Stimulated activated CD4-positive, alpha-beta T cell treated with anti-CD3 and anti-CD28 coated beads, TNF-alpha, amount 100 ng/mL, for 4 hours (primary cell): ENCODE data around the gene HS6ST1.

Source experiments
- DNase-seq, 3 experiments: peaks; one replicate each; pipeline ENCODE4 v3.0.0-alpha.2; 2020; ENCODE audit warnings: low read depth in 3 of 3

HS6ST1 gene

DNA sequence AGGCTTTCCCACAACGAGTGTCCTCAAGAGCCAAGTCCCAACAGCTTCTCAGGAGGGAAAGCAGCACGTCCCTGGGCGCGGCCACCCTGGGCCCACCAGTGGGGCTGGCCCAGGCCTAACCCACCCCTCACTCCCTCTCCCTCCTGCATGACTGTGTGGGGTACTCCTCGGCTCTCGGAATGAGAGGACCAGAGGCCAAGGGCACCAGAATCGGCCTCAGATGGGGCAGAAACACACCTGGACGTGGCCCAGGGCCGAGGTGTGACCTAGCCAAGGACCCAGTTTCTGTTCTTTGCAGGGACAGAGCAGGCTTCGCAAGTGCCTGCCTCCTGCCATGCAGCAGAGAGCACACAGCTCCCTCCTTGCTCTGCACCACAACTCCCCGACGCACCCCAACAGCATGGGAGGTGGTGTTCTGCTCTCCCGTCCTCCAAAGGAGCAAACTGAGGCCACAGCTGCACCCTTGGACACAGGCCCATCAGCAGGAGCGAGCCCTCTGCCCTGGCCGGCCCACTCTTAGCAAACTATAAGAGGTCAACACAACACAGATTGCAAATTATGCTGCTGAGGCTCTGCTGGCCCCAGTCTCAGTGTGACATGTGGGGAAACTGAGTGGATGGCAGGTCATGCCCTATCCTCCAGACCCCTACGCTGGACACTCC is 19.7 kb downstream of the HS6ST1 start:
- no peak for DNase-seq

DNA sequence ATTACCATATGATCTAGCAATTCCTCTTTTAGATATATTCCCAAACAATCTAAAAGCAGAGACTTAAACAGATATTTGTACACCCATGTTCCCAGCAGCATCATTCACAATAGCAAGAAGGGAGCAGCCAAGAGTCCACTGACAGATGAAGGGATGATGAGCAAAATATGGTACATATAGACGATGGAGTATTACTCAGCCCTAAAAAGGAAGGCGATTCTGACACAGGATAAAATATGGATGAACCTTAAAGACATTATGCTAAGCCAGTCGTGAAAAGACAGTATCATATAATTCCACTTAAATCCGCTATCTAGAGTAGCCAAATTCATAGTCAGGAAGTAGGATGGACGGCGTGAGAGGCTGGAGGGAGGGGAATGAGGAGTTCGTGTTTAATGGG is 20.4 kb downstream of the HS6ST1 start:
- DNase-seq = no peak

- no peak for DNase-seq
These were observed 24.7 kb downstream of the HS6ST1 start for GRCh38 chr2:128293870-128294455.

DNA sequence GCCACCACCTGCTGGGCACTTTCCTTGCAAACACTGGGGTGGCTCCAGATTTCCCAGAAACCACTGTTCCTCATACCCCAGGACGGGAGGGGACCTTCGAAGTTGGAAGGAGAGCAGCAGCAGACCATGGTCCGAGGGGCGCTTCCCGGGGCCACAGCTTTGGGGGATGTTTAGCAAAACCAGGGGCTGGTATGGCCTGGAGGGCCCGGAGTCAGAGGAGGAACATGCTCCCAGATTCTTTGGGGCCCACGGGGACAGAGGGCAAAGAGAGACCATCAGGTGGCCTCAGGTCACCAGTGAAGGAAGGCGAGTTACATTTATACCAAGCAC is 25.3 kb downstream of the HS6ST1 start:
- DNase-seq = no peak

DNA sequence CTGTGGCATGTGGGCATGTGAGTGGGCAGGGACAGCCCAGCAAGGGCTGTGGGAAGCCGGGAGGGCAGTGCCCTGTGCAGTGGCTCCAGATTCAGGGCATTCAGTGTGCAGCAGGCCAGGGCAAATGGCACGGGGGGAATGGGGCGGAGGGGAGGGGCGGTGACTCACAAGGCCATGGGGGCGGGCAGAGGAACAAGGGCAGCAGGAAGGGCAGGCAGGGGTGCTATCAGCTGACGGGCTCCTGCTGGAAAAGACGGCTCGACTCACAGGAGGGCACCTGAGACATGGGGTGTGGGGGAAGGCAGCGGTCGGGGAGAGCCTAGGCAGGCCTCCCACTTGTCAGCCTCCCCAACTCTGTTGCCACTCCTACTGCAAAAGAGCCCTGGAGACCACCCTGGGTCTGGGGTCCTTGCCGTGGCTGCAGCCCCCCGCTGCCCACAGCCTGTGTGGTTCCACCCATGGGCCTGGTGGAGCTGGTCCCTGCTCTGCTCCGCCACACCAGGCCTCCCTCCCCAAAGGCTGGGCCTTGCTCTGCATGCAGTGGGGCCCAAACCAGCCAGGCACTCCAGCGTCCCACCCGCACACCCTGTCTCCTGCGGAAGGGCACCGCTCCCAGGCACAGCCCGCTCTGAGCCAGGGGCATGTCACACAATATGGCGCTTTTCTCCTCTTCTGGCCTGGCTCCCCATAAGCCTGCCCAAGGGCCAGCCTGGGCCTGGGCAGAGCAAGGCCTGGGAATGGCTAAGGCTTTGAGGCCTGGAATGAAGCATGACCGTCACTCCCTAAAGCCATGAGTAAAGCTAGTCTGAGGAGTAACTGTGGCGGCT is 25.9 kb downstream of the HS6ST1 start:
- no peak for DNase-seq

- no peak for DNase-seq
These were observed 26.6 kb downstream of the HS6ST1 start for GRCh38 chr2:128291844-128292598.

GRCh38 chr2:128291161-128291843 is 27.4 kb downstream of the HS6ST1 start:
- DNase-seq = no peak

DNA sequence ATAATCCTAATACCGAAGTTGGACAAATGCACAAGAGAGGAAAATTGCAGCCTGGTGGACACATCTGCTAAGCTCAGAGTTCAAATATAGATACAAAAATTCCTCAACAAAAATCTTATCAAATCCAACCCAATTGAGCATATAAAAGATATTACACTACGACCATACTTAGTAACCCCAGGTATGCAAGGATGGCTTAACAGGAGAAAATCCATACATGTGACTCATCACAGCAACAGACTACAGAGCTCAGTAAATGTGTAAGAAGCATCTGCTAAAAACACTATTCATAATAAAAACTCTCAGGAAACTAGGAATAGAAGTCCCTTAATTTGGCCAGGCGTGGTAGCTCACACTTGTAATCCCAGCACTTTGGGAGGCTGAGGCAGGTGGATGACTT is 28.3 kb downstream of the HS6ST1 start:
- DNase-seq = no peak

- no peak for DNase-seq
These were observed 29.2 kb downstream of the HS6ST1 start for GRCh38 chr2:128289439-128289838.

GRCh38 chr2:128288781-128289180 is 29.9 kb downstream of the HS6ST1 start:
- no peak for DNase-seq

DNA sequence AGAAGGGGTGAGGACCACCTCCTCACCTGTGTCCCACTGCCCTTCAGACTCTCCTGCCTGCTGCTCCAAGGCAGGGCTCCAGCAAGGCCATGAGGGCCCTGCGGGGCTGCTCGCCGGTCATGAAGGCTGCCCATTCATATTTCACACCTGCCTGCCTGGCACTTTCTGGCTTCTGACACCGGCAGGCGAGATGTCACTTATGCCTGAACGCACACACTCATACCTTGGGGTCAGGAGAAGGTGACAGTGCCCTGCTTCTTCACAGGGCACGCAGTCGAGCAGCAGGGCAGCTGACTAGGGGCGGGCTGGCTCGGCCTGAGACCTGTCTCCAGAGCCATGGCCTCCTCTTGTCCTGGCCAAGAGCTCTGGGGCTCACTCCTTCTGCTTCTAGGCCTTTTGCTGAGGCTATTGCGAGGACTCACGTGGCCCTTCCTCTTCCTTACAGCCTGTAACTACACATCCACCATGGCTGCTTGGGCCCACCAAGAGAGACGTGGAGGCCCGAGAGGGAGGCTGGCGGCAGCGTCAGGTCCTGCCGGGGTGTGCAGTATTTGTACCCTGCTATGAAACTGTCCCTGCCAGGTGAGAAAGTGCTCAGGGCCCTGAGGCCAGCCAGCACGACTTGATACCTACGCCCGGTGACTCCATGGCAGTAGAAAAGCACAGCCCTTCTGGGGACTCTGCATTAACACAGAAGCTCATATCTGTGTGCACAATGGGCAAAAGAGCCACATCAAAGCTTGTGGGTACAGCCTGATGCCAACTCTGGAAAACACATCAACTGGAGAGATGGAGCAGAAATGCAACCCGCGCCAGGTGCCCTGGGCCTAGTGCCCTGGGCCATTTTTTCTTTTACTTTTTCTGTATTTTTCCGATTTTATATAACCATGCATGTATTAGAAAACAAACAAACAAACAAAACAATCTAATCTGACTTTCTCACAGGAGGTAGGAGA is 30.6 kb downstream of the HS6ST1 start:
- no peak for DNase-seq

GRCh38 chr2:128286905-128287779 is 31.5 kb downstream of the HS6ST1 start:
- no peak for DNase-seq

- no peak for DNase-seq
These were observed 32.5 kb downstream of the HS6ST1 start for GRCh38 chr2:128286011-128286721.

GRCh38 chr2:128285329-128285931 is 33.2 kb downstream of the HS6ST1 start:
- no peak for DNase-seq

- no peak for DNase-seq
These were observed 33.8 kb downstream of the HS6ST1 start for GRCh38 chr2:128284841-128285240.

GRCh38 chr2:128284037-128284441 is 34.6 kb downstream of the HS6ST1 start:
- DNase-seq = no peak

GRCh38 chr2:128282976-128283810 is 35.5 kb downstream of the HS6ST1 start:
- DNase-seq = no peak
